Neural progenitor cell (in vitro differentiated cells): ENCODE results near the gene CYP4F3.

Source experiments
- CTCF ChIP-seq: fragments of 200-600 bp; sonication (generic); IDR thresholded peaks from 2 replicates; pipeline ENCODE4 v1.5.1; 2017; ENCODE audit warnings: antibody characterized with exemption, mild to moderate bottlenecking
- EZH2 ChIP-seq: fragments of 200-600 bp; sonication (generic); IDR thresholded peaks from 2 replicates; pipeline ENCODE4 v1.6.1; 2017; ENCODE audit warnings: antibody characterized with exemption, mild to moderate bottlenecking, moderate library complexity

- TF ChIP-seq EZH2, result no peak
- no peak for TF ChIP-seq CTCF
Observed at GRCh38 chr19:15673176-15673654, 32.5 kb downstream of the CYP4F3 start.
